Gastrocnemius medialis (tissue), 4 donors: ENCODE measurements around the gene PCOLCE2.

Source experiments
- POLR2A ChIP-seq, 2 donors: fragments of 450-650 bp; IDR thresholded peaks; one replicate each; pipeline ENCODE4 v1.6.1; 2017; ENCODE audit warnings: antibody characterized with exemption in 2 of 2, mild to moderate bottlenecking in 2 of 2, moderate library complexity in 2 of 2
- TF ChIP-seq, protein P1 (sequence below), 5 experiments: fragments of 450-650 bp in 3 of 5; fragments of 200-600 bp in 2 of 5; sonication (generic) in 2 of 5; IDR thresholded peaks in 4 of 5; conservative IDR thresholded peaks in 1 of 5; 1 replicate in 4 of 5; 2 replicates in 1 of 5; pipeline ENCODE4 v1.5.1; 2016 to 2019; ENCODE audit warnings: antibody characterized with exemption in 5 of 5, mild to moderate bottlenecking in 3 of 5, moderate library complexity in 3 of 5

DNA sequence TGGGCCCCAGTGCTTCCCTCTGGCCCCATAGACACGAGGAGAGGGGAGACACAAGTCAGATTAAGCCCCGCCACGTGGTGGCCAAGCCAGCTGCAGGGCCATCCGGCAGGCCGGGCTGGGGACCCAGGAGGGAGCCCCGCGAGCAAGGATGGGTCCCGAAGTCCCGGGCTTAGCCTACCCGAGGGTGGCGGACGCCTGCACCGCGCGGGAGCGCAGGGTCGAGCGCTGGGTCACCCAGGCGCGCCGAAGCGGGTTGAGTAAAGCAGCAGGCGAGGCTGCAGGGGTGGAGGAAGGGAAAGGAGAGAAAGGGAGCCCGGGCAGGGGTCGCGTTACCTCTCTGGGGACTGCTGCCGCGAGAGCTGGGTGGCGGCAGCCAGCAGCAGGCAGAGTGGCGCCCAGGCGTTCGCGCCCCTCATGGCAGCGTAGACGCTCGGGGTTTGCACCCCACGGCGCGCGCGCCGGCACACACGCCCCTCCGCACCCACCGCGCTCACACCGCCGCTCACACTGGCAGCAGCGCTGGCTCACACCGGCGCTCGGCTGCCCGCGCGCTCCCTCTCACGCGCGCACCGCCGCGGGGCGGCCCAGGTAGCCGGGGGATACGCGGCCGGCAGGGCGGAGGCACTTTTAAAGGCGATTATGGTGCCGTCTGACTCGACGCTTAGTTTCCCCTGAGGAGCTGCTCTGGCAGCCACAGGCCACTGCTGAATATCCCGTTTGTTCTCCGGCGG, at the start of gene PCOLCE2:
- TF ChIP-seq, protein P1, sequence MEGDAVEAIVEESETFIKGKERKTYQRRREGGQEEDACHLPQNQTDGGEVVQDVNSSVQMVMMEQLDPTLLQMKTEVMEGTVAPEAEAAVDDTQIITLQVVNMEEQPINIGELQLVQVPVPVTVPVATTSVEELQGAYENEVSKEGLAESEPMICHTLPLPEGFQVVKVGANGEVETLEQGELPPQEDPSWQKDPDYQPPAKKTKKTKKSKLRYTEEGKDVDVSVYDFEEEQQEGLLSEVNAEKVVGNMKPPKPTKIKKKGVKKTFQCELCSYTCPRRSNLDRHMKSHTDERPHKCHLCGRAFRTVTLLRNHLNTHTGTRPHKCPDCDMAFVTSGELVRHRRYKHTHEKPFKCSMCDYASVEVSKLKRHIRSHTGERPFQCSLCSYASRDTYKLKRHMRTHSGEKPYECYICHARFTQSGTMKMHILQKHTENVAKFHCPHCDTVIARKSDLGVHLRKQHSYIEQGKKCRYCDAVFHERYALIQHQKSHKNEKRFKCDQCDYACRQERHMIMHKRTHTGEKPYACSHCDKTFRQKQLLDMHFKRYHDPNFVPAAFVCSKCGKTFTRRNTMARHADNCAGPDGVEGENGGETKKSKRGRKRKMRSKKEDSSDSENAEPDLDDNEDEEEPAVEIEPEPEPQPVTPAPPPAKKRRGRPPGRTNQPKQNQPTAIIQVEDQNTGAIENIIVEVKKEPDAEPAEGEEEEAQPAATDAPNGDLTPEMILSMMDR (IDR thresholded peaks at IDR 0.05 in 4 of 5, conservative IDR thresholded peaks at IDR 0.05 in 1 of 5), result no peak
- no peak for TF ChIP-seq POLR2A (IDR thresholded peaks at IDR 0.05)
